Activated effector memory CD4-positive, alpha-beta T cell treated with Interleukin-2 at 50 U/mL for 16 hours (primary cell): ENCODE results near the gene METTL1.

Source experiments
- DNase-seq: peaks from one replicate; pipeline ENCODE4 v3.0.0-alpha.2; 2020

METTL1 gene

DNA sequence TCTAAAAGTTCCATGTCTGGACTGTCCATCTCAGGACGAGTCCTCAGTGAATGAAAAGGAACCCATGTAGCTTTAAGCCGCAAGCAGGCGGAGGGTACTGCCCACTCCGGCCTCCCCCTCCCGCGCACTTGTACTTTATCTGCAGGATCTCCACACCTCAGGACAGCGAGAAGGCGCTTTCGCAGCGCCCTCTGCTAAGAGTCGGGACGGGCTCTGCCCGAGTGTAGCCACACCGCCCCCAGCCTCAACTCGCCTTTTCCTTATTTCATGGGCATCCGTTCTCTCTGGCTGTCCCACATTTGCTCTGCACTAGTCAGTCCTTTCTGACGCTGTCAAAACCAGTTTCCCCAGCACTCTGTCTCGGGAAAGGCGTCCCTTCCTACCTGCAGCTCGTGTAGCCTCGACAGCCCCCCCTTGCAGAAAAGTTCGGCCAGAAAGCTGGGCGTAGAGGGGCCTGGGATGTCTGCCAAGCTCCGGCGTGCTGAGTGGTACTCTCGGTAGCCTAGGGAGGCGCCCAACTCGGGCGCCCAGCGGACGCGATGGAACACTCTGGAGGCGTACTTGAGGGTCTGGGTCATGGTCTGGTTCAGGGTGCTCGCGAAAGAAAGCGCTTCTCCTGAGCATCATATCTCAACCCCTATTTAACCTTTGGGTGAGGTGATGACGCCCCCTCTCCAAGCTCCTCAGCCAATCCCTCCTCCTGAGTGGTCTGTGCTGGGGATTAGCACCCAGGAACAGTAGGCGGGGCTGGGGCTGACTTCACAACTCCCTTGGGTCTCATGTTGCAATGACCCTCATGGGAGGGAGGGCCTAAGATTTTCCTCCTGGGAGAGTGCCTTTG is 5.2 kb downstream of the METTL1 start, which contains the start of gene CYP27B1:
Gene CYP27B1 (minus strand): TSS at position 615 of the 841 bp plus-strand sequence. CDS start 37 bp downstream, at position 578.
- DNase-seq, result no peak

GRCh38 chr12:57765698-57766463 is 6.0 kb downstream of the METTL1 start:
- no peak for DNase-seq

DNA sequence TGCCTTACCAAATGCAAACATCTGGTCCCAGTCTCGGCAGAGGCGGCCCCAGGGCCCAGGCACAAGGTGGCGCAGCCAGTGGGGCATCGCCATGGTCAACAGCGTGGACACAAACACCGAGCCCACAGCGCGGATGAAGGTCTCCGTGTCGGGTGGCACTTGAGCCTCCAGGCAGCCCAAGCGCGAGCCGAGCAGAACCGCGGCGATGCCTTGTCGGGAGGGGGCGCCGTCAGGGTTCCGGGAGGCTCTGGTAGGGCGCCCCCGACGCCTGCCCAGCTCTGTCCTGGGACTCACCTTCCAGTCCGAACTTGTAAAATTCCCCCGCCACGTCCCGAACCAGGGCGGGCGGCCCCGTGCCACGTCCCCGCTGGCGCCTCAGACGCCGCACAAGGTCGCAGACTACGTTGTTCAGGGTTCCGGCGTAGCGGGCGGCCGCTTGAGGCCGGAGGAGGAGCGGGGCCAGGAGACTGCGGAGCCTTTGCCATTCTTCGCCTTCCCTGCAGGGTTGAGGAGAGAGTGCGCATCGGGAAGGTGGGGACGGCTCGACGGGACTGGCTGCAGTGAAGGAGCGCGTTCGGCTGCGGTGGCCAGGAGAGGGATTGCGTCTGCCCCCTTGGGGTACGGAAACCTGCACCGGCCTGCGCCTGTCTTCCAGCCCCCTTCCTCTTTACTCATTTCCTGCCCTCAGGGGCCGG is 6.8 kb downstream of the METTL1 start:
- DNase-seq, result peak; percentile 41

DNA sequence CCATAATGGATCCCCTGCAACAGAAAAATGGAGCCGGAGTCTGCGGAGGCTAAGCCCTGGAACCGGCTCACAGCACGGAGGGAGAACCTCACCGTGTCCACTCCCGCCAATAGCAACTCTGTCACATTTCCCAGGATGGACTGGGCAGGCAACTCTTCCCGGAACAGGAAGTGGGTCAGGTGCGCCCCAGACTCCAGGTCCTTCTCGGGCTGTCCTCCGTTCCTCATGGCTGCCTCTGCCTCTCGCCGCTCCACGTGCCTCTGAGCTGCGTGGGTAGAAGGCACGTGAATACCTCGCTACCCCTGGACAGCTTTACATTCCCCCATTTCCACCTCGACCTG is 7.3 kb downstream of the METTL1 start:
- DNase-seq, result no peak

GRCh38 chr12:57763881-57764661 is 7.8 kb downstream of the METTL1 start:
- no peak for DNase-seq

DNA sequence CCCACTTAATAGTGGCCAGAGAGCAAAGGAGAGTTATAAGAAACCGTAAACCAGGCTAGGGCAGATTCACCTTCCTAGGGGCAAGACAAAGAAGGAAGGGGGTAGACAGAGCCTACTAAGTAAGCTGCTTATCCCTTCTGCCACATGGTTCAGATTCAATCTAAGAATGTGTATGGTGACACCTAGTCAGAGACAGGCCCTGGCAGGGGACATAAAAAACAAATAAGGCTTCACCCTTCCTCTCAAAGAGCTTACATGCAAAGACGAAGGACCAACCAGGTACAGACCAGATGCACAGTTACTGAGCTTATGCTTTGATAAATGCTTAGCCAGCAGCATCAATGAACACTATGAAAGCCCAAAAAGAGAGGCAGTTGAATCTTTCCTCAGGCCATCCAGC is 9.4 kb downstream of the METTL1 start:
- no peak for DNase-seq

- no peak for DNase-seq
These were observed 10.4 kb downstream of the METTL1 start for GRCh38 chr12:57761391-57761998.

- DNase-seq, result no peak
These were observed 11.4 kb downstream of the METTL1 start for GRCh38 chr12:57760347-57760982.

GRCh38 chr12:57759360-57759980 is 12.4 kb downstream of the METTL1 start:
- no peak for DNase-seq

- DNase-seq, result no peak
These were observed 13.1 kb downstream of the METTL1 start for GRCh38 chr12:57758552-57759359.

GRCh38 chr12:57757771-57758170 is 14.1 kb downstream of the METTL1 start:
- no peak for DNase-seq

DNA sequence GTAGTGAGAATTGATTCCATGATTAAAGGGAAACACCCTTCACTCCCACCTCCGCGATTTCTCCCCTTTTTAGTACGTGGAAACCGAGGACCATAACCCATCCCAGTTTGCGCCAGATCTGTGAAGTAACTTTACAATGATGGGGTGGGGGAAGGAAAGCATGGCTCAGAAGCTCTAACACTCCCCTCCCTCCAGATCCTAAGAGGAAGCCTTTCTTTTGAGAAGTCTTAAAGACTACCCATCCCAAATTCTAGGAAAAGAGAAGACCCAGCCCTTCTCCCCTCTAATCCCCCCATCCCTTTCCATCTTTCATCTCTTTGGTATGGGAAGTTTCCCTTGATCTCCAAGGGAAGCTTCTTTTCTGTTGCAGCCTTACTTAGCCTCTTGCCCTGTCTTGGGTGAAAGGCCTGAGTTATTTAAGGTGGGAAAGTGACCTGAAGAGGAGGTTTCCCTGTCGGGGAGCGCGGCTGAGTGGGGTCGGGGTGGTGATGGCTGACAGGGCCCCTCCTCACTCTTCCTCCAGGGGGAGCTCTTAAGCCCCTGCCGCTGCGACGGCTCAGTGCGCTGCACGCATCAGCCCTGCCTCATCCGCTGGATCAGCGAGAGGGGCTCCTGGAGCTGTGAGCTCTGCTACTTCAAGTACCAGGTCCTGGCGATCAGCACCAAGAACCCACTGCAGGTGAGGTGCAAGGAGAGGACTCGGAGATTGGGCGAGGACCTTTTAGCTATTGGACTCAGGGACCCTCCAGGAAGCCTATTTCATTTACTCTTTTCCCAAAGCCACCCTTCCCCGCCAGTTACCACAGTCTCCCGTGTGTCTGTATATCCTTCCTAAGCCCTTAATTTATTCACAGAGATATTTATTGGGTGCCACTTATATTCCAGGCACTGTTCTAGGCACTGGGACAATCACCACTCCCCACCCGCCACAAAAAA is 15.2 kb downstream of the METTL1 start:
- DNase-seq, result peak; percentile 59

DNA sequence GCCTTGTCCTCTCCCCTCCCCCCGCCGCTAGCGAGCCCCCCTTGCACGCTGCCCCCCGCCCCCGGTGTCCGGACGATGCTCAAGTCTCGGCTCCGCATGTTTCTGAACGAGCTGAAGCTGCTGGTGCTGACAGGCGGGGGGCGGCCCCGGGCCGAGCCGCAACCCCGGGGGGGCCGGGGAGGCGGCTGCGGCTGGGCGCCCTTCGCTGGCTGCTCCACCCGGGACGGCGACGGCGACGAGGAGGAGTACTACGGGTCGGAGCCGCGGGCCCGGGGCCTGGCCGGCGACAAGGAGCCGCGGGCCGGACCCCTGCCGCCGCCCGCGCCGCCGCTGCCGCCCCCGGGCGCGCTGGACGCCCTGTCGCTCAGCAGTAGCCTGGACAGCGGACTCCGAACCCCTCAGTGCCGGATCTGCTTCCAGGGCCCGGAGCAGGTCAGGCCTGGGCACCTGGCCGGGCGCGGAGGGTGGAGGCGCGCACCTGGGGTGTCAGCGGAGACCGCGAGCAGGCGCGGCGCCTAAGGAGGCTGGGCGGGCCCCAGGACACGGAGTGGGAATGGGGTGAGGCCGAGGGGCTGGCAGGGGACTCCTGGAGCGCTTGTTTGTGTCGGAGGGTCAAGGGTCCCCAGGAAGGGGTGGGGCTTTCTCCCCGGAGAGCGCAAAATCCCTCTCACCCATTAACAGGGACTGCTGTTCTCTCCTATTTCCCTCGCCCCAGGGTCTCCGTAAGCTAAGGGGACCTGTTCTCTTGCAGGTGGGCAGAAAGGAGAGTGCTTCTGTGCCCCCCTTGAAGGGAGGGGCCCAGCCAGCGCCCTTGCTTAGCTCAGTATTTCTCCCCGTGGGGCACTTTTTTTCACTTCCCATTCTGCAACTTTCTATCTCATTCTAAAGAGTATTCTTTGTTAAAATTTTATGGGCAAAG is 16.2 kb downstream of the METTL1 start:
- peak; percentile 36 for DNase-seq

- no peak for DNase-seq
These were observed 16.8 kb downstream of the METTL1 start for GRCh38 chr12:57755194-57755453.

DNA sequence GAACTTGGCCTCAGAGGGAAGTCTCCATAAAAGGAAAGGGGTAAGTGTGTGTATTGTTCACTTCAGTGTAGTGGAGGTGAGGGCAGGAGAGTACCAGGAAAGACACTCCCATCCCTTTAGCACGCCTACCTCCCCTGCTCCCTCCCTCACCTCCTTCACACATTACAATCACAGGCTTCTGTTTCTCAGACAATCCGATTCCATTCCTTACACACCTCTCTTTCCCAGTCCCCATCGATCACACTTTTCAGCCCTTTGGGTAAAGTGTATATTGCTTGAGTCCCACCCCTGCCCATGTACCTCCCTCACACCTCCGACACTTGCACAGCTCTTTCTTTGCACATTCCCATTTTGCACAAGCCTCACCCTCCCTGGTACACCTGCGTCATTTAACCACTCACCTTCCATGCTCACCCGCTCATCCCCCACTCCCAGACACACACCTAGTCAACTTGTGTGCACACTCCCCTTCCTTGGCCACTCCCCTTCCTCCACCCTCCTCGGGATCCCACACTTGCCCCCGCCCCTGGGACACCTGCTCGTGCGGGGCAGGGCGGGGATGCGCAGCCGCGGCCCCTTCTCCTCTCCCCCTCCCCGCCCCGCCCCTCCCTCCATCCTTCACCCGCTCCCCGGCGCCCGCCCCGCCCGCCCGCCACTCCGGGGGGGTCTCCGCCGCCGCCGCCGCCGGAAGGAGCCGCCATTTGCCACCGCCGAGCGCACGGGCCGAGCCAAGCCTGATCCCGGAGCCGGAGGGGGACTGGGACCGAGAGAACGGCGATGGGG is 17.3 kb downstream of the METTL1 start, which contains the start of gene MARCHF9:
Gene MARCHF9 (plus strand): TSS at position 693 of the 783 bp plus-strand sequence. CDS start 426 bp downstream, outside the sequence.
- DNase-seq, result peak; percentile 83

- no peak for DNase-seq
These were observed 18.1 kb downstream of the METTL1 start for GRCh38 chr12:57753756-57754337.

GRCh38 chr12:57752668-57753000 is 19.3 kb downstream of the METTL1 start:
- no peak for DNase-seq
